Neutrophil (primary cell): ENCODE results near the gene TEX264.

Source experiments
- H3K27ac ChIP-seq: fragments of 200-600 bp; sonication (generic); 2 replicates; pipeline ENCODE4 v1.5.1; 2016; ENCODE audit warnings: mild to moderate bottlenecking, moderate library complexity
- H3K27me3 ChIP-seq: fragments of 200-600 bp; sonication (generic); 2 replicates; pipeline ENCODE4 v1.6.0; 2016; ENCODE audit warnings: mild to moderate bottlenecking
- H3K36me3 ChIP-seq: fragments of 200-600 bp; sonication (generic); 2 replicates; pipeline ENCODE4 v1.5.1; 2017
- H3K4me1 ChIP-seq, 2 experiments: fragments of 200-600 bp in 1 of 2; sonication (generic) in 1 of 2; 1 replicate in 1 of 2; 2 replicates in 1 of 2; pipeline versions ENCODE4 v1.5.1 to v1.6.1; 2013 to 2016; ENCODE audit warnings: low read depth in 1 of 2, low read length in 1 of 2, mild to moderate bottlenecking in 1 of 2, moderate library complexity in 1 of 2; ENCODE audit not compliant: control insufficient read depth in 1 of 2, insufficient read depth in 1 of 2
- H3K4me3 ChIP-seq, 2 experiments: fragments of 200-600 bp in 1 of 2; sonication (generic) in 1 of 2; 1 replicate in 1 of 2; 2 replicates in 1 of 2; pipeline ENCODE4 v1.5.1; 2013 to 2016; ENCODE audit warnings: low read depth in 1 of 2, low read length in 1 of 2, mild to moderate bottlenecking in 1 of 2, moderate library complexity in 1 of 2
- H3K9me3 ChIP-seq: fragments of 200-600 bp; sonication (generic); 2 replicates; pipeline ENCODE4 v1.5.1; 2016
- TF ChIP-seq, protein P1 (sequence below): fragments of 200-600 bp; sonication (generic); IDR thresholded peaks from 2 replicates; pipeline ENCODE4 v1.5.1; 2016; ENCODE audit warnings: antibody characterized with exemption

Gene TEX264

DNA sequence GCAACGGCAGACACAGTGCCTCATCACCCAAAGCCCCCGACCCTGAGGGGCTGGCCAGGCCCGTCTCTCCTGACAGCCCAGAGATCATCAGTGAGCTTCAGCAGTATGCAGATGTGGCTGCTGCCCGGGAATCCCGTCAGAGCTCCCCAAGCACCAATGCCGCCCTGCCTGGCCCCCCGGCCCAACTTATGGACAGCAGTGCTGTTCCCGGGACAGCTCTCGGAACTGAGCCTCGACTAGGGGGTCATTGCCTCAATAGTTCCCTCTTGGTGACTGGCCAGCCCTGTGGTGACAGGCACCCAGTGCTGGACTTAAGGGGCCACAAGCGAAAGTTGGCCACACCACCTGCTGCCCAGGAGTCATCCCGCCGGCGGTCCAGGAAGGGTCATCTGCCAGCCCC, 8.6 kb upstream of the TEX264 start:
- H3K9me3 ChIP-seq = no peaks in the 10 kb centered on the region
- no peak overlapping the region for H3K4me3 ChIP-seq
- peaks cover 27% of the 10 kb centered on the region for H3K36me3 ChIP-seq
- H3K4me1 ChIP-seq = peaks cover 10 to 18% of the 10 kb centered on the region in 2 experiments
- no peak overlapping the region for H3K27ac ChIP-seq
- no peaks in the 10 kb centered on the region for H3K27me3 ChIP-seq
- TF ChIP-seq, protein P1, sequence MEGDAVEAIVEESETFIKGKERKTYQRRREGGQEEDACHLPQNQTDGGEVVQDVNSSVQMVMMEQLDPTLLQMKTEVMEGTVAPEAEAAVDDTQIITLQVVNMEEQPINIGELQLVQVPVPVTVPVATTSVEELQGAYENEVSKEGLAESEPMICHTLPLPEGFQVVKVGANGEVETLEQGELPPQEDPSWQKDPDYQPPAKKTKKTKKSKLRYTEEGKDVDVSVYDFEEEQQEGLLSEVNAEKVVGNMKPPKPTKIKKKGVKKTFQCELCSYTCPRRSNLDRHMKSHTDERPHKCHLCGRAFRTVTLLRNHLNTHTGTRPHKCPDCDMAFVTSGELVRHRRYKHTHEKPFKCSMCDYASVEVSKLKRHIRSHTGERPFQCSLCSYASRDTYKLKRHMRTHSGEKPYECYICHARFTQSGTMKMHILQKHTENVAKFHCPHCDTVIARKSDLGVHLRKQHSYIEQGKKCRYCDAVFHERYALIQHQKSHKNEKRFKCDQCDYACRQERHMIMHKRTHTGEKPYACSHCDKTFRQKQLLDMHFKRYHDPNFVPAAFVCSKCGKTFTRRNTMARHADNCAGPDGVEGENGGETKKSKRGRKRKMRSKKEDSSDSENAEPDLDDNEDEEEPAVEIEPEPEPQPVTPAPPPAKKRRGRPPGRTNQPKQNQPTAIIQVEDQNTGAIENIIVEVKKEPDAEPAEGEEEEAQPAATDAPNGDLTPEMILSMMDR = no peak

DNA sequence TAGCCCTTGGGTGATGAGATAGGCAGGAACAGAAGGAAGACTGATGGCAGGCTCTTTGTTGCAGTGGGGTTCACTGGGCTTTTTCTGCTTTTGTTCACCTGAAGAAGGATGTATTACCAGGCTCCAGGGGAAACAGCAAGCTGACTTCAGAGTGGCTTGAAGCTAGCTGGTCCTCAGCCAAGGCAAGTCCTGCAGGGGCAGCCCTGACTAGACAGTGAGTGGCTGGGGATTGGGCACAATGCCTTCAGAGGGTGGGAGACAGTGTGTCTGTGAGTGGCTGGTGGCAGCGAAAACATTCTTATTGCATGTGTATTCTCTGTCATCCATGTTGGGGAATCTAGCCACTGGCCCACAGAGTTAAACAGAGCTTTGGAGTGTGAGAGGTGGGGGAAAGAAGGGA, 2.3 kb upstream of the TEX264 start:
- TF ChIP-seq, protein P1 = no peak
- H3K27ac ChIP-seq = peak overlapping the region; percentile 89

DNA sequence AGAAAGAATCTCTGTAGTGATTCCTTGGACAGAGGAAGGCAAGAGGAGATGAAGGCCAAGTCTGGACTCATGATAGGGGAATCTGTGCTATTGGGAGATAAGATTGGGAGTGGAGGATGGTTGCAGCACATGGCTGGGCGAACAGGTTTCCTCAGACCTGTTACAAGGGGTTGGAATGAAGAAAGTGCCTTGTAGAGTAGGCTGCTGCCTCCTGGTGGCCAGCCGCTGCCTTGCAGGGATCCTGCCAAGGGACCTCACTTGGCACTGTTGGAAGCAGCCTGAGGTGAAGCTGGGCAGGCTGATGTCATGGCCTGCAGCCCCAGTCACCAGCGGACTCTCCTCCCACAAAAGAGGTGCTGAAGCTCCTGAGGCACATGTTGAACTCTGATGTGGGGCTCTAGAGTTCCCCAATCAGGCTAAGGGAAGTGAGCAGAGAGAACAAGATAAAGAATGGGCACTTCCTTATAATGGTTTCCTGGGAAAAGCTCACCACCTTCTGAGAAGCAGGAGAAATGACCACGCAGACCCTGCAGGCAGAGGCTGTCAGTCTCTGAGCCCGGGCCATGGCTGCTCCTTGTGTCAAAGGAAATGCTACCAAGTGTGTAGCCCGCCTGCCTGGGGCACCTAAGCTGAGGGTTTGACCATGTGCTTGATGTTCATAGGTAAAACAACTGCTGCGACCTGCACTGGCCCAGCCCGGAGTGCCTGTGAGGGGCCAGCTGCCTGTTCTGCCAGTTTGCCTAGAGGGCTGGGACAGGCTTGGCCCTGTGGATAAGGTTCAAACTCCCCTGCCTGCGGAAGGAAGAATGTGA, 1.6 kb upstream of the TEX264 start:
- no peaks in the 10 kb centered on the region for H3K36me3 ChIP-seq
- peak overlapping the region in 1 of 2 experiments; percentile 12 for H3K4me3 ChIP-seq
- TF ChIP-seq, protein P1 = peak; percentile 94
- H3K27ac ChIP-seq = peak overlapping the region; percentile 89
- H3K27me3 ChIP-seq = no peaks in the 10 kb centered on the region
- H3K4me1 ChIP-seq = peaks cover 35 to 43% of the 10 kb centered on the region in 2 experiments
- H3K9me3 ChIP-seq = no peaks in the 10 kb centered on the region

More for the DNA sequence above, 2.3 kb upstream of the TEX264 start:
- peaks cover 35 to 43% of the 10 kb centered on the region in 2 experiments for H3K4me1 ChIP-seq
- H3K36me3 ChIP-seq = no peaks in the 10 kb centered on the region
- H3K27me3 ChIP-seq = no peaks in the 10 kb centered on the region
- H3K4me3 ChIP-seq = no peak overlapping the region
- no peaks in the 10 kb centered on the region for H3K9me3 ChIP-seq

DNA sequence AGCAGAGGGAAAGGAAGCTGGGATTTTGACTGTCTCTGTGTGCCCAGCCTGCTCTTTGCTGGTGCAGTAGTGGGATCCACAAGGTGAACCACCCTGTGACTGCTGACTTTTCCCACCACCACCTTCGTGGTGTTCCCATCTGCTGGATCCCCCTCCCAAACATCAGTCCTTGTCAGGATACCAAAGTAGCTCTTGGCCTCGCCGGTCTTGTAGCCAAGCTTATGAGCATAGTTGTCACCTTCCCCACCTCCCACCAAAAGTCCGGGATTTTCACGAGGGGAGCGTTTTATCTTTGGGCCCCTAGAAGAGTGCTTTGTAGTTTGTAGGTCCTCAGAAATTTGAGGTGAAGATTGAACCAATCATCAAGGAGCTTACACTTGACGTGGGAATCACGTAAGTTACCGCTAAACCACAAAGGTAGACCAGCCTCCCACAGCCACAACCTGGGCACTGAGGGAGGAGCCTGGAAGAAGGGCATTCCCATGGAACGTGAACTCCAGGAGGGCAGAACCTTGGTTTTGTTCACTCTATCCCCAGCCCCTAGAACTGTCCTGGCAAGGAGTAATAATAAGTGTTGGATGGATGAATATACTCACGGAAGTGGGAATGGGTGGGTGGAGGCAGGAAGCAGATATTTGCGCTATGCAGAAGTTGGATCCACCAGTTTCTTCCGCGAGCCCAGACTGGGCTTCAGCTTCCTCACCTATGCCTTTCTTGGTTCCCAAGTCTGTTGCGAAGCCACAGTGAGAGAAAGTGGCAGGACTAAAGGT, 814 bp upstream of the TEX264 start:
- H3K4me3 ChIP-seq = peak overlapping the region; percentile 91 to 97
- H3K9me3 ChIP-seq = no peaks in the 10 kb centered on the region
- H3K36me3 ChIP-seq = no peaks in the 10 kb centered on the region
- peaks cover 36 to 44% of the 10 kb centered on the region in 2 experiments for H3K4me1 ChIP-seq
- H3K27me3 ChIP-seq = no peaks in the 10 kb centered on the region
- TF ChIP-seq, protein P1 = no peak
- H3K27ac ChIP-seq = peak overlapping the region; percentile 89

DNA sequence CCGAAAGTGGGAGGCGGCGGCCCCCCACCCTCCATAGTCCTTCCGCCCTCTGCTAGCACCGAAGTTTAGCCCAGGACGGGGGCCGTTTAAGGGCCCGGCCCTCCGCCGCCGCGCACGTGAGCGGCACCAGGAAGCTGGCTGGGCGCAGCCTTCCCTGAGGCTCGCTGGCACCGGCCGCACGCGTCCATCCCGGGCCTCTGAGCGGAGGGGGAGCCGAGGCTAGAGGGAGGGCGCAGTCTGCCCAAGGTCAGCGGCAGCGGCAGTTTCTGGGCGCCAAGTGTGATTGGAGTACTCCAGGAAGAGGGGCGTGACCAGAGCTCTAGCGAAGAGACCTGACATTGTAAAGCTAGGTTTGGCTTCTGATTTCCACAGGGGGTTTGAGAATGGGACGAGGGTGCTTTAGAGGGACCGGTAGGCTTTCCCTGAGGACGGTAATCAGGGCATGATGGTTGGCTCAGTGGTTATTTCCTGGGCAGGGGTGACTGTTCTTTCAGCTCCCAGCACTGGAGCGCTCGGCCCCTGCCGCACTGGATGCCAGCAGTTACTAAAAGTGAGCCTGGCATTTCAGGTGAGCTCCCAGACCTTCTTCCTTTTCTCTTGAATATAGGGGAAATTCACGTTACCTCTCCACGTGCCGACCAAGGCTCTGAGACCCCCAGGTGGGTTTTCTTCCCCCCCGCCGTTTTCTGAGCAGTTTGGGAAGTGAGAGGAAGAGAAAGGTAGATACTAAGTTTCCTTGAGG, 853 bp downstream of the TEX264 start:
- no peaks in the 10 kb centered on the region for H3K9me3 ChIP-seq
- peak overlapping the region; percentile 91 to 97 for H3K4me3 ChIP-seq
- no peaks in the 10 kb centered on the region for H3K27me3 ChIP-seq
- peak overlapping the region; percentile 89 for H3K27ac ChIP-seq
- H3K4me1 ChIP-seq = peaks cover 48 to 57% of the 10 kb centered on the region in 2 experiments
- H3K36me3 ChIP-seq = no peaks in the 10 kb centered on the region
- TF ChIP-seq, protein P1 = no peak
